ENCODE measurements around the gene SOCS6.

DNA sequence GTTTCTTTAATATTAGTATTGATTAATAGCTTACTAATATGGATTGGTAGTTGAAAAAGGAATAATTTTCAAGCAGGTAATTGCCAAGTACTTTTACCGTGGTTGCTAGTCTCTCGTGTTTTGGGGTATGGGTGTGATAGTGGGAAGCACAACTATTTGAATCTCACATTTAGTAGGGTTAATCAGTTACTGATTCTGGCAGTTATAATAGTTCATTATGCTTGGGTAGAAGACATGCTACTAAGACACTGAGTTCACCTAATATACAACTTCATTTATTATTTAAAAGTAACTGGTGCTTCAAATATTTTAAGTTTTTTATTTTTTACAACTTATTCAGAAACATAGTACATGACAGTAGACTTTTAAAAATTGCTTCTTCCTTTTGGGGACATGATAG lies 33.5 kb downstream of the SOCS6 start:
- TF ChIP-seq, protein P1, sequence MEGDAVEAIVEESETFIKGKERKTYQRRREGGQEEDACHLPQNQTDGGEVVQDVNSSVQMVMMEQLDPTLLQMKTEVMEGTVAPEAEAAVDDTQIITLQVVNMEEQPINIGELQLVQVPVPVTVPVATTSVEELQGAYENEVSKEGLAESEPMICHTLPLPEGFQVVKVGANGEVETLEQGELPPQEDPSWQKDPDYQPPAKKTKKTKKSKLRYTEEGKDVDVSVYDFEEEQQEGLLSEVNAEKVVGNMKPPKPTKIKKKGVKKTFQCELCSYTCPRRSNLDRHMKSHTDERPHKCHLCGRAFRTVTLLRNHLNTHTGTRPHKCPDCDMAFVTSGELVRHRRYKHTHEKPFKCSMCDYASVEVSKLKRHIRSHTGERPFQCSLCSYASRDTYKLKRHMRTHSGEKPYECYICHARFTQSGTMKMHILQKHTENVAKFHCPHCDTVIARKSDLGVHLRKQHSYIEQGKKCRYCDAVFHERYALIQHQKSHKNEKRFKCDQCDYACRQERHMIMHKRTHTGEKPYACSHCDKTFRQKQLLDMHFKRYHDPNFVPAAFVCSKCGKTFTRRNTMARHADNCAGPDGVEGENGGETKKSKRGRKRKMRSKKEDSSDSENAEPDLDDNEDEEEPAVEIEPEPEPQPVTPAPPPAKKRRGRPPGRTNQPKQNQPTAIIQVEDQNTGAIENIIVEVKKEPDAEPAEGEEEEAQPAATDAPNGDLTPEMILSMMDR (IDR thresholded peaks at IDR 0.05; ENCODE audit: extremely low read depth in 1 of 2, insufficient read depth in 1 of 2, low read depth in 1 of 2, low read length in 2 of 2), result no peak
- TF ChIP-seq POLR2AphosphoS5 (IDR thresholded peaks at IDR 0.05; ENCODE audit: insufficient read depth, low read depth, low read length) (no peak), EZH2 (IDR thresholded peaks at IDR 0.05; ENCODE audit: borderline replicate concordance, low read depth, low read length, severe bottlenecking) (no peak), MYC (IDR thresholded peaks at IDR 0.05; ENCODE audit: low read depth, low read length) (no peak), POLR2A (IDR thresholded peaks at IDR 0.05; ENCODE audit: low read depth, low read length) (no peak), JUN (IDR thresholded peaks at IDR 0.05; ENCODE audit: borderline replicate concordance, insufficient read depth, insufficient read length, low read depth) (no peak)
- TF ChIP-seq, protein P2, sequence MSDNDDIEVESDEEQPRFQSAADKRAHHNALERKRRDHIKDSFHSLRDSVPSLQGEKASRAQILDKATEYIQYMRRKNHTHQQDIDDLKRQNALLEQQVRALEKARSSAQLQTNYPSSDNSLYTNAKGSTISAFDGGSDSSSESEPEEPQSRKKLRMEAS (IDR thresholded peaks at IDR 0.05; ENCODE audit: insufficient read depth, insufficient read length), result no peak

All from endothelial cell of umbilical vein (primary cell).